Stimulated activated naive B cell treated with anti-CD40 and anti-IgM and Interleukin-4, amounts not matched to agents 10 μg/mL and 1 μg/mL and 100 μg/mL, for 72 hours (primary cell): ENCODE data around the gene MYOM3.
"Not testable (repeated sequence)": the region's sequence is repeated elsewhere in the genome, so short reads cannot be mapped to it uniquely, and the experiment has no call there.

ENCODE experiments used
- ATAC-seq, 2 donors: fragments of 150-1000 bp; cut with Tn5 transposase; replicated peaks; 2 replicates each; pipeline ENCODE4 v1.10.0; 2021; ENCODE audit warnings: moderate library complexity in 1 of 2
- DNase-seq: peaks from one replicate; pipeline ENCODE4 v3.0.0; 2021
- H3K27ac Mint-ChIP-seq: one replicate; pipeline ENCODE4 v1.8.0; 2022; ENCODE audit warnings: mild to moderate bottlenecking, mixed read lengths
- H3K27me3 Mint-ChIP-seq, 2 donors: one replicate each; pipeline ENCODE4 v1.8.0; 2022; ENCODE audit warnings: mixed read lengths in 2 of 2
- H3K36me3 Mint-ChIP-seq, 2 donors: one replicate each; pipeline ENCODE4 v1.8.0; 2022; ENCODE audit warnings: mixed read lengths in 2 of 2, mild to moderate bottlenecking in 1 of 2
- H3K4me1 Mint-ChIP-seq, 2 donors: one replicate each; pipeline ENCODE4 v1.8.0; 2022; ENCODE audit warnings: mixed read lengths in 2 of 2, mild to moderate bottlenecking in 1 of 2
- H3K4me3 Mint-ChIP-seq, 2 donors: one replicate each; pipeline ENCODE4 v1.8.0; 2022; ENCODE audit warnings: mild to moderate bottlenecking in 2 of 2, mixed read lengths in 2 of 2, moderate library complexity in 1 of 2
- H3K9me3 Mint-ChIP-seq, 2 donors: one replicate each; pipeline ENCODE4 v1.8.0; 2022; ENCODE audit warnings: mixed read lengths in 2 of 2, mild to moderate bottlenecking in 1 of 2

MYOM3 gene

GRCh38 chr1:24074196-24074595 is 37.7 kb downstream of the MYOM3 start:
- no peaks in the 10 kb centered on the region for H3K4me1 Mint-ChIP-seq
- H3K4me3 Mint-ChIP-seq = no peak overlapping the region
- H3K27ac Mint-ChIP-seq = no peak overlapping the region
- DNase-seq (no peak), ATAC-seq (no peak)
- no peaks in the 10 kb centered on the region for H3K36me3 Mint-ChIP-seq
- H3K9me3 Mint-ChIP-seq = no peaks in the 10 kb centered on the region
- peaks cover 5 to 11% of the 10 kb centered on the region in 2 donors for H3K27me3 Mint-ChIP-seq

GRCh38 chr1:24071941-24072340 is 40.0 kb downstream of the MYOM3 start:
- Mint-ChIP-seq H3K27ac (no peak overlapping the region), H3K4me3 (no peak overlapping the region), H3K4me1 (no peaks in the 10 kb centered on the region), H3K27me3 (peaks cover 0 to 7% of the 10 kb centered on the region in 2 donors), H3K36me3 (no peaks in the 10 kb centered on the region), H3K9me3 (no peaks in the 10 kb centered on the region)
- DNase-seq = no peak
- ATAC-seq = no peak

GRCh38 chr1:24070821-24071393 is 41.0 kb downstream of the MYOM3 start:
- ATAC-seq (peak; percentile 96), DNase-seq (peak; percentile 66)
- peaks cover 0 to 6% of the 10 kb centered on the region in 2 donors for H3K27me3 Mint-ChIP-seq
- H3K4me3 Mint-ChIP-seq = no peak overlapping the region
- no peaks in the 10 kb centered on the region for H3K36me3 Mint-ChIP-seq
- H3K4me1 Mint-ChIP-seq = no peaks in the 10 kb centered on the region
- no peak overlapping the region for H3K27ac Mint-ChIP-seq
- H3K9me3 Mint-ChIP-seq = no peaks in the 10 kb centered on the region

GRCh38 chr1:24069817-24070216 is 42.1 kb downstream of the MYOM3 start:
- Mint-ChIP-seq H3K9me3 (no peaks in the 10 kb centered on the region), H3K4me3 (no peak overlapping the region), H3K4me1 (no peaks in the 10 kb centered on the region), H3K36me3 (no peaks in the 10 kb centered on the region), H3K27me3 (peaks cover 0 to 6% of the 10 kb centered on the region in 2 donors), H3K27ac (no peak overlapping the region)
- DNase-seq (no peak), ATAC-seq (no peak)

- Mint-ChIP-seq H3K36me3 (no peaks in the 10 kb centered on the region), H3K27ac (no peak overlapping the region), H3K27me3 (peaks cover under 1 to 6% of the 10 kb centered on the region in 2 donors), H3K4me1 (no peaks in the 10 kb centered on the region), H3K4me3 (no peak overlapping the region), H3K9me3 (no peaks in the 10 kb centered on the region)
- DNase-seq (no peak), ATAC-seq (no peak)
Measured at GRCh38 chr1:24067978-24068377, 44.0 kb downstream of the MYOM3 start.

- Mint-ChIP-seq H3K27ac (no peak overlapping the region), H3K36me3 (peaks cover 4% of the 10 kb centered on the region in 2 donors), H3K9me3 (peaks cover 6 to 9% of the 10 kb centered on the region in 2 donors), H3K27me3 (peaks cover 6 to 11% of the 10 kb centered on the region in 2 donors), H3K4me3 (no peak overlapping the region), H3K4me1 (no peaks in the 10 kb centered on the region)
- DNase-seq (no peak), ATAC-seq (no peak)
Measured at GRCh38 chr1:24065304-24065703, 46.6 kb downstream of the MYOM3 start.

GRCh38 chr1:24062221-24062620 is 49.7 kb downstream of the MYOM3 start:
- peaks cover 0 to 11% of the 10 kb centered on the region in 2 donors for H3K27me3 Mint-ChIP-seq
- no peak overlapping the region for H3K4me3 Mint-ChIP-seq
- H3K4me1 Mint-ChIP-seq = no peaks in the 10 kb centered on the region
- DNase-seq = no peak
- H3K36me3 Mint-ChIP-seq = peaks cover 4% of the 10 kb centered on the region in 2 donors
- peaks cover 6 to 9% of the 10 kb centered on the region in 2 donors for H3K9me3 Mint-ChIP-seq
- H3K27ac Mint-ChIP-seq = no peak overlapping the region
- ATAC-seq = no peak

- Mint-ChIP-seq H3K9me3 (peaks cover 6 to 9% of the 10 kb centered on the region in 2 donors), H3K36me3 (peaks cover 4% of the 10 kb centered on the region in 2 donors), H3K4me3 (no peak overlapping the region), H3K4me1 (no peaks in the 10 kb centered on the region), H3K27ac (no peak overlapping the region), H3K27me3 (peaks cover 0 to 11% of the 10 kb centered on the region in 2 donors)
- no peak for ATAC-seq
- no peak for DNase-seq
Measured at GRCh38 chr1:24060482-24060881, 51.5 kb downstream of the MYOM3 start.

GRCh38 chr1:24058671-24059455 is 53.1 kb downstream of the MYOM3 start:
- no peak for DNase-seq
- Mint-ChIP-seq H3K4me3 (no peak overlapping the region), H3K9me3 (peaks cover 6 to 9% of the 10 kb centered on the region in 2 donors), H3K27me3 (peaks cover 0 to 11% of the 10 kb centered on the region in 2 donors), H3K36me3 (peaks cover 4% of the 10 kb centered on the region in 2 donors), H3K27ac (peak overlapping the region; percentile 14), H3K4me1 (no peaks in the 10 kb centered on the region)
- no peak for ATAC-seq

- H3K4me3 Mint-ChIP-seq = no peak overlapping the region
- no peak for ATAC-seq
- no peaks in the 10 kb centered on the region for H3K4me1 Mint-ChIP-seq
- H3K36me3 Mint-ChIP-seq = no peaks in the 10 kb centered on the region
- no peak for DNase-seq
- H3K9me3 Mint-ChIP-seq = peaks cover 2% of the 10 kb centered on the region in 2 donors
- H3K27me3 Mint-ChIP-seq = peaks cover 0 to 2% of the 10 kb centered on the region in 2 donors
- H3K27ac Mint-ChIP-seq = no peak overlapping the region
Measured at GRCh38 chr1:24057171-24057570, 54.8 kb downstream of the MYOM3 start.

- Mint-ChIP-seq H3K4me3 (no peak overlapping the region), H3K4me1 (no peaks in the 10 kb centered on the region), H3K36me3 (no peaks in the 10 kb centered on the region), H3K27me3 (no peaks in the 10 kb centered on the region), H3K9me3 (no peaks in the 10 kb centered on the region), H3K27ac (no peak overlapping the region)
- no peak for ATAC-seq
- no peak for DNase-seq
Measured at GRCh38 chr1:24055681-24056080, 56.3 kb downstream of the MYOM3 start.

GRCh38 chr1:24052220-24052619 is 59.7 kb downstream of the MYOM3 start:
- Mint-ChIP-seq H3K27me3 (no peaks in the 10 kb centered on the region), H3K4me1 (no peaks in the 10 kb centered on the region), H3K9me3 (no peaks in the 10 kb centered on the region), H3K27ac (no peak overlapping the region), H3K36me3 (no peaks in the 10 kb centered on the region), H3K4me3 (no peak overlapping the region)
- ATAC-seq (no peak), DNase-seq (no peak)

- no peak for DNase-seq
- no peaks in the 10 kb centered on the region for H3K36me3 Mint-ChIP-seq
- no peaks in the 10 kb centered on the region for H3K27me3 Mint-ChIP-seq
- no peak overlapping the region for H3K4me3 Mint-ChIP-seq
- no peaks in the 10 kb centered on the region for H3K9me3 Mint-ChIP-seq
- H3K4me1 Mint-ChIP-seq = no peaks in the 10 kb centered on the region
- ATAC-seq = no peak
- H3K27ac Mint-ChIP-seq = no peak overlapping the region
Measured at GRCh38 chr1:24051206-24051945, 60.6 kb downstream of the MYOM3 start.

- ATAC-seq (no peak), DNase-seq (no peak)
- Mint-ChIP-seq H3K27ac (no peak overlapping the region), H3K4me1 (no peaks in the 10 kb centered on the region), H3K4me3 (no peak overlapping the region), H3K9me3 (no peaks in the 10 kb centered on the region), H3K27me3 (no peaks in the 10 kb centered on the region), H3K36me3 (no peaks in the 10 kb centered on the region)
Measured at GRCh38 chr1:24049733-24050132, 62.2 kb downstream of the MYOM3 start.

- H3K27me3 Mint-ChIP-seq, H3K4me3 Mint-ChIP-seq, ATAC-seq, H3K4me1 Mint-ChIP-seq, H3K36me3 Mint-ChIP-seq, H3K27ac Mint-ChIP-seq, DNase-seq, H3K9me3 Mint-ChIP-seq: not testable (repeated sequence)
Measured at GRCh38 chr1:24048894-24049293, 63.0 kb downstream of the MYOM3 start.
